Stimulated activated CD8-positive, alpha-beta memory T cell treated with anti-CD3 and anti-CD28 coated beads, Interleukin-4, amount 100 ng/mL, for 24 hours (primary cell): ENCODE measurements around the gene NIM1K.
"Not testable (repeated sequence)": the region's sequence is repeated elsewhere in the genome, so short reads cannot be mapped to it uniquely, and the experiment has no call there.

Experiments used
- DNase-seq: peaks from one replicate; pipeline ENCODE4 v3.0.0-alpha.2; 2020; ENCODE audit warnings: low read depth

The NIM1K gene

GRCh38 chr5:43281840-43282658, 90.0 kb downstream of the NIM1K start:
- DNase-seq: no peak

- DNase-seq: no peak
Observed at GRCh38 chr5:43286623-43287022, 94.6 kb downstream of the NIM1K start.

- no peak for DNase-seq
Observed at GRCh38 chr5:43287493-43287892, 95.5 kb downstream of the NIM1K start.

- no peak for DNase-seq
Observed at GRCh38 chr5:43288269-43288831, 96.3 kb downstream of the NIM1K start.

- DNase-seq: no peak
Observed at GRCh38 chr5:43290726-43291125, 98.7 kb downstream of the NIM1K start.

- no peak for DNase-seq
Observed at GRCh38 chr5:43294226-43294625, 102.2 kb downstream of the NIM1K start.

GRCh38 chr5:43295202-43295601, 103.2 kb downstream of the NIM1K start:
- no peak for DNase-seq

- no peak for DNase-seq
Observed at GRCh38 chr5:43296835-43297234, 104.8 kb downstream of the NIM1K start.

GRCh38 chr5:43298443-43298842, 106.4 kb downstream of the NIM1K start:
- DNase-seq: no peak

GRCh38 chr5:43300112-43300511, 108.1 kb downstream of the NIM1K start:
- no peak for DNase-seq

- DNase-seq: no peak
Observed at GRCh38 chr5:43301653-43302091, 109.6 kb downstream of the NIM1K start.

GRCh38 chr5:43302481-43302880, 110.5 kb downstream of the NIM1K start:
- no peak for DNase-seq

GRCh38 chr5:43303242-43303641, 111.2 kb downstream of the NIM1K start:
- DNase-seq: no peak

GRCh38 chr5:43304525-43304924, 112.5 kb downstream of the NIM1K start:
- DNase-seq: no peak

GRCh38 chr5:43305948-43306565, 114.0 kb downstream of the NIM1K start:
- DNase-seq: no peak

GRCh38 chr5:43306954-43307353, 114.9 kb downstream of the NIM1K start:
- DNase-seq: not testable (repeated sequence)

- no peak for DNase-seq
Observed at GRCh38 chr5:43309122-43309521, 117.1 kb downstream of the NIM1K start.

GRCh38 chr5:43309637-43310036, 117.6 kb downstream of the NIM1K start:
- DNase-seq: no peak

- DNase-seq: no peak
Observed at GRCh38 chr5:43312076-43312661, 120.1 kb downstream of the NIM1K start.

- no peak for DNase-seq
Observed at GRCh38 chr5:43312699-43313034, 120.6 kb downstream of the NIM1K start.

GRCh38 chr5:43313035-43313853, 121.2 kb downstream of the NIM1K start, which contains the start of gene HMGCS1:
TSS of gene HMGCS1 (minus strand) at chr5:43313412. CDS start at chr5:43298965, 14,447 bp downstream.
- DNase-seq: peak; percentile 96

- no peak for DNase-seq
Observed at GRCh38 chr5:43313854-43314457, 121.9 kb downstream of the NIM1K start.
